Heart left ventricle (tissue), 13 donors: Measurements from ENCODE around the gene ATP5PB.

Experiments
- POLR2A ChIP-seq, 2 donors: fragments of 450-650 bp; IDR thresholded peaks; one replicate each; pipeline ENCODE4 v1.6.1; 2017; ENCODE audit warnings: antibody characterized with exemption in 2 of 2, mild to moderate bottlenecking in 2 of 2, moderate library complexity in 2 of 2
- TF ChIP-seq, protein P1 (sequence below), 12 donors: fragments of 200-600 bp; sonication (generic) in 4 of 12; IDR thresholded peaks; one replicate each; pipeline versions ENCODE4 v1.5.0 to v1.8.0; 2018 to 2022; ENCODE audit warnings: antibody characterized with exemption in 12 of 12, mild to moderate bottlenecking in 5 of 12
- donor health status: ischemic (EF 13 %, LVEDD 7.1; RV severe dilation, severe dysfunction).
- donor health status: DM: no; HTN: yes; CAD: no.
- donor health status: DM: no; HTN: no; CAD: no.
- donor health status: ischemic (EF 25% LVEDD 6.9; RV normal size, moderate dysfunction).
- donor health status: ischemic (EF 25% LVEDD 5.7; RV mildly dilated, moderate dysfunction).
- donor health status: ischemic (EF 35%, LVEDD 5.7; RV mildly dilated, moderate dysfunction).
- donor health status: nonischemic (EF 11% LVEDD 7.7; RV severe dilation, severe dysfunction).
- donor health status: DM: yes; HTN: yes; CAD: no.
- donor health status: PGD.
- donor health status: ischemic (EF 29% LVEDD 5.4; RV normal size, mild dysfunction).
- donor health status: nonischemic (EF 23%, LVEDD 6.1; RV moderate dilation, normal function).

DNA sequence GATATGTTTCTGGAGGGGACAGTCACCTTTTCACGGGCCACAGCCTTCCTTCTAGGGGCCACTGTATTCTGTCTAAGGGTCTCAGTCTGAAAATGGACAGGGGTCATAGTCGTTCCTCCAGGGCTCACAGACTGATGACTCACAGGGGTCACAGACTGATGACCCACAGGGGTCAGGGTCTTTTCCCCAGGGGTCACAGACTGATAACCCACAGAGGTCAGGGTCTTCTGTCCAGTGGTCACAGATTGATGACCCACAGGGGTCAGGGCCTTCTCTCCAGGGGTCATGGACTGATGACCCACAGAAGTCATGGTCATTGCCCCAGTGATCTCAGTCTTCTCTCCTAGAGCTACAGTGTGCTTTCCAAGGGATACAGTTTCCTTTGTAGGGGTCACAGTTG, 34.5 kb upstream of the ATP5PB start:
- TF ChIP-seq, protein P1, sequence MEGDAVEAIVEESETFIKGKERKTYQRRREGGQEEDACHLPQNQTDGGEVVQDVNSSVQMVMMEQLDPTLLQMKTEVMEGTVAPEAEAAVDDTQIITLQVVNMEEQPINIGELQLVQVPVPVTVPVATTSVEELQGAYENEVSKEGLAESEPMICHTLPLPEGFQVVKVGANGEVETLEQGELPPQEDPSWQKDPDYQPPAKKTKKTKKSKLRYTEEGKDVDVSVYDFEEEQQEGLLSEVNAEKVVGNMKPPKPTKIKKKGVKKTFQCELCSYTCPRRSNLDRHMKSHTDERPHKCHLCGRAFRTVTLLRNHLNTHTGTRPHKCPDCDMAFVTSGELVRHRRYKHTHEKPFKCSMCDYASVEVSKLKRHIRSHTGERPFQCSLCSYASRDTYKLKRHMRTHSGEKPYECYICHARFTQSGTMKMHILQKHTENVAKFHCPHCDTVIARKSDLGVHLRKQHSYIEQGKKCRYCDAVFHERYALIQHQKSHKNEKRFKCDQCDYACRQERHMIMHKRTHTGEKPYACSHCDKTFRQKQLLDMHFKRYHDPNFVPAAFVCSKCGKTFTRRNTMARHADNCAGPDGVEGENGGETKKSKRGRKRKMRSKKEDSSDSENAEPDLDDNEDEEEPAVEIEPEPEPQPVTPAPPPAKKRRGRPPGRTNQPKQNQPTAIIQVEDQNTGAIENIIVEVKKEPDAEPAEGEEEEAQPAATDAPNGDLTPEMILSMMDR (IDR thresholded peaks at IDR 0.05) = no peak
- no peak for TF ChIP-seq POLR2A (IDR thresholded peaks at IDR 0.05)
